Measurements from ENCODE around the gene CD163L1.

GRCh38 chr12:7404275-7404674 is 39.7 kb downstream of the CD163L1 start:
- no peak for TF ChIP-seq ZNF274 (IDR thresholded peaks at IDR 0.05; ENCODE audit: low read depth, low read length)
- TF ChIP-seq SUZ12 (IDR thresholded peaks at IDR 0.05; ENCODE audit: extremely low read depth, insufficient read depth, insufficient read length) = no peak
- TF ChIP-seq YY1 (IDR thresholded peaks at IDR 0.05; ENCODE audit: insufficient read depth, insufficient read length) = no peak
